T-helper 1 cell treated with Interleukin-12 subunit alpha and Interleukin-12 subunit beta and Interleukin-4 antibody, amounts not matched to agents 30 μg/mL and 1 μg/mL, for 36 hours (primary cell): ENCODE measurements around the gene ZNF554.
"Not testable (repeated sequence)": the region's sequence is repeated elsewhere in the genome, so short reads cannot be mapped to it uniquely, and the experiment has no call there.

Source experiments
- H3K27ac Mint-ChIP-seq: one replicate; pipeline ENCODE4 v1.8.0; 2021; ENCODE audit warnings: mild to moderate bottlenecking, mixed read lengths
- H3K27me3 Mint-ChIP-seq: one replicate; pipeline ENCODE4 v1.8.0; 2021; ENCODE audit warnings: low read depth, mixed read lengths
- H3K36me3 Mint-ChIP-seq: one replicate; pipeline ENCODE4 v1.8.0; 2021; ENCODE audit warnings: low read depth, mixed read lengths
- H3K4me1 Mint-ChIP-seq: one replicate; pipeline ENCODE4 v1.8.0; 2021; ENCODE audit warnings: low read depth, mixed read lengths
- H3K4me3 Mint-ChIP-seq: one replicate; pipeline ENCODE4 v1.8.0; 2021; ENCODE audit warnings: mild to moderate bottlenecking, moderate library complexity, mixed read lengths
- H3K9me3 Mint-ChIP-seq: one replicate; pipeline ENCODE4 v1.8.0; 2021; ENCODE audit warnings: mixed read lengths

The ZNF554 gene

GRCh38 chr19:2809387-2810140 lies 10.1 kb upstream of the ZNF554 start:
- H3K27ac Mint-ChIP-seq, result no peak overlapping the region
- no peak overlapping the region for H3K4me3 Mint-ChIP-seq
- no peaks in the 10 kb centered on the region for H3K4me1 Mint-ChIP-seq
- peaks cover 13% of the 10 kb centered on the region for H3K36me3 Mint-ChIP-seq
- no peaks in the 10 kb centered on the region for H3K27me3 Mint-ChIP-seq
- H3K9me3 Mint-ChIP-seq, result no peaks in the 10 kb centered on the region

- no peaks in the 10 kb centered on the region for H3K27me3 Mint-ChIP-seq
- peaks cover 12% of the 10 kb centered on the region for H3K36me3 Mint-ChIP-seq
- H3K4me1 Mint-ChIP-seq, result no peaks in the 10 kb centered on the region
- no peak overlapping the region for H3K4me3 Mint-ChIP-seq
- no peak overlapping the region for H3K27ac Mint-ChIP-seq
- no peaks in the 10 kb centered on the region for H3K9me3 Mint-ChIP-seq
Measured at GRCh38 chr19:2810141-2811091, 9.3 kb upstream of the ZNF554 start.

- no peaks in the 10 kb centered on the region for H3K4me1 Mint-ChIP-seq
- no peak overlapping the region for H3K27ac Mint-ChIP-seq
- H3K36me3 Mint-ChIP-seq, result peaks cover 10% of the 10 kb centered on the region
Measured at GRCh38 chr19:2811221-2811722, 8.4 kb upstream of the ZNF554 start.

GRCh38 chr19:2811735-2812413 lies 7.8 kb upstream of the ZNF554 start:
- H3K4me3 Mint-ChIP-seq, result no peak overlapping the region
- H3K4me1 Mint-ChIP-seq, result no peaks in the 10 kb centered on the region
- H3K27ac Mint-ChIP-seq, result no peak overlapping the region
- peaks cover 10% of the 10 kb centered on the region for H3K36me3 Mint-ChIP-seq
- H3K9me3 Mint-ChIP-seq, result no peaks in the 10 kb centered on the region
- no peaks in the 10 kb centered on the region for H3K27me3 Mint-ChIP-seq

More at GRCh38 chr19:2811221-2811722, 8.4 kb upstream of the ZNF554 start:
- Mint-ChIP-seq H3K9me3 (no peaks in the 10 kb centered on the region), H3K4me3 (no peak overlapping the region), H3K27me3 (no peaks in the 10 kb centered on the region)

- H3K4me1 Mint-ChIP-seq, result no peaks in the 10 kb centered on the region
- H3K27me3 Mint-ChIP-seq, result no peaks in the 10 kb centered on the region
- H3K9me3 Mint-ChIP-seq, result no peaks in the 10 kb centered on the region
- no peak overlapping the region for H3K4me3 Mint-ChIP-seq
- no peak overlapping the region for H3K27ac Mint-ChIP-seq
- peaks cover 10% of the 10 kb centered on the region for H3K36me3 Mint-ChIP-seq
Measured at GRCh38 chr19:2812414-2813234, 7.0 kb upstream of the ZNF554 start.

GRCh38 chr19:2813235-2814160 lies 6.2 kb upstream of the ZNF554 start:
- peaks cover 10% of the 10 kb centered on the region for H3K36me3 Mint-ChIP-seq
- no peaks in the 10 kb centered on the region for H3K27me3 Mint-ChIP-seq

GRCh38 chr19:2814426-2814825 lies 5.2 kb upstream of the ZNF554 start:
- no peak overlapping the region for H3K27ac Mint-ChIP-seq
- H3K4me3 Mint-ChIP-seq, result no peak overlapping the region
- H3K36me3 Mint-ChIP-seq, result peaks cover 3% of the 10 kb centered on the region
- H3K9me3 Mint-ChIP-seq, result no peaks in the 10 kb centered on the region
- no peaks in the 10 kb centered on the region for H3K4me1 Mint-ChIP-seq
- H3K27me3 Mint-ChIP-seq, result no peaks in the 10 kb centered on the region

More at GRCh38 chr19:2813235-2814160, 6.2 kb upstream of the ZNF554 start:
- no peak overlapping the region for H3K4me3 Mint-ChIP-seq
- no peak overlapping the region for H3K27ac Mint-ChIP-seq
- no peaks in the 10 kb centered on the region for H3K4me1 Mint-ChIP-seq
- no peaks in the 10 kb centered on the region for H3K9me3 Mint-ChIP-seq

- Mint-ChIP-seq H3K4me1 (no peaks in the 10 kb centered on the region), H3K36me3 (peaks cover 3% of the 10 kb centered on the region), H3K27ac (no peak overlapping the region), H3K4me3 (no peak overlapping the region), H3K9me3 (no peaks in the 10 kb centered on the region), H3K27me3 (no peaks in the 10 kb centered on the region)
Measured at GRCh38 chr19:2815191-2815614, 4.5 kb upstream of the ZNF554 start.

- Mint-ChIP-seq H3K4me3 (no peak overlapping the region), H3K27me3 (no peaks in the 10 kb centered on the region), H3K36me3 (peaks cover 3% of the 10 kb centered on the region), H3K27ac (no peak overlapping the region), H3K4me1 (peaks cover 1% of the 10 kb centered on the region), H3K9me3 (no peaks in the 10 kb centered on the region)
Measured at GRCh38 chr19:2815923-2816322, 3.7 kb upstream of the ZNF554 start.

- H3K36me3 Mint-ChIP-seq, result peaks cover 3% of the 10 kb centered on the region
- H3K4me1 Mint-ChIP-seq, result peaks cover 2% of the 10 kb centered on the region
- no peak overlapping the region for H3K4me3 Mint-ChIP-seq
- H3K9me3 Mint-ChIP-seq, result no peaks in the 10 kb centered on the region
- no peak overlapping the region for H3K27ac Mint-ChIP-seq
- no peaks in the 10 kb centered on the region for H3K27me3 Mint-ChIP-seq
Measured at GRCh38 chr19:2816641-2817040, 3.0 kb upstream of the ZNF554 start.

GRCh38 chr19:2817237-2817829 lies 2.3 kb upstream of the ZNF554 start:
- H3K36me3 Mint-ChIP-seq, H3K4me1 Mint-ChIP-seq, H3K27ac Mint-ChIP-seq, H3K9me3 Mint-ChIP-seq, H3K4me3 Mint-ChIP-seq, H3K27me3 Mint-ChIP-seq: not testable (repeated sequence)

- Mint-ChIP-seq H3K9me3 (no peaks in the 10 kb centered on the region), H3K27ac (no peak overlapping the region), H3K4me1 (peaks cover 2% of the 10 kb centered on the region), H3K4me3 (peak overlapping the region; percentile 76), H3K36me3 (peaks cover 6% of the 10 kb centered on the region), H3K27me3 (no peaks in the 10 kb centered on the region)
Measured at GRCh38 chr19:2820112-2820702, 539 bp downstream of the ZNF554 start.
